Right ventricle myocardium inferior (tissue), 1 donor: ENCODE measurements around the gene EIF4EBP2. TPM values are rescaled to one million over a fixed set of nuclear protein-coding genes. Genes with fewer than 3 reads are reported as not detected.

Experiments
- ATAC-seq: fragments of 200-7000 bp; cut with Tn5 transposase; one replicate; pipeline ENCODE4 v1.9.1; 2020; ENCODE audit warnings: mild to moderate bottlenecking, moderate library complexity
- DNase-seq: peaks from one replicate; pipeline ENCODE4 v3.0.0; 2021; ENCODE audit errors: missing footprints
- intact Hi-C: fragments of 100-400 bp; cut with DNase I; formaldehyde crosslinking; loops from one replicate; pipeline ENCODE4 v1.11.0; 2022
- total RNA-seq: library from RNA; stranded (reverse); fragmentation: NEBNext Ultra II Directional; extraction: Animal tissue kit (Norgen Biotek cat#: 25700); gene quantifications from one replicate; pipeline ENCODE4 v1.2.1, GENCODE V29; 2021
- donor health status: DM: no; HTN: yes; CAD: no; lungs with severe emphysema.

The EIF4EBP2 gene
- total RNA-seq, 1 donor from 2014 or later: 91.6 TPM

GRCh38 chr10:70418229-70418628, 14.3 kb downstream of the EIF4EBP2 start:
- intact Hi-C loops: no loop called here
- ATAC-seq: no peak
- no peak for DNase-seq

- DNase-seq (no peak), ATAC-seq (no peak)
- intact Hi-C loops: no loop called here
These were observed 14.8 kb downstream of the EIF4EBP2 start for GRCh38 chr10:70418713-70419112.

- ATAC-seq: no peak
- DNase-seq: no peak
- intact Hi-C loops: no loop called here
These were observed 20.4 kb downstream of the EIF4EBP2 start for GRCh38 chr10:70424320-70424719.

- DNase-seq (no peak), ATAC-seq (no peak)
- intact Hi-C loops: no loop called here
These were observed 21.2 kb downstream of the EIF4EBP2 start for GRCh38 chr10:70425096-70425495.

- intact Hi-C loops: no loop called here
- no peak for DNase-seq
These were observed 22.9 kb downstream of the EIF4EBP2 start for GRCh38 chr10:70426823-70427222.

GRCh38 chr10:70430493-70431445, 26.8 kb downstream of the EIF4EBP2 start:
- intact Hi-C loops: loop anchor here (2.0 kb wide), 1 partner anchor 28 kb away; no protein-coding TSS in a partner anchor
- DNase-seq: no peak
- peak; percentile 86 for ATAC-seq

More at GRCh38 chr10:70426823-70427222, 22.9 kb downstream of the EIF4EBP2 start:
- no peak for ATAC-seq

GRCh38 chr10:70432101-70432500, 28.2 kb downstream of the EIF4EBP2 start:
- peak; percentile 58 for ATAC-seq
- DNase-seq: peak; percentile 79
- intact Hi-C loops: loop anchor here (2.0 kb wide), 1 partner anchor 27 kb away; the partner anchor contains the start of gene EIF4EBP2

GRCh38 chr10:70432561-70433263, 28.8 kb downstream of the EIF4EBP2 start:
- ATAC-seq: no peak
- intact Hi-C loops: loop anchor here (2.0 kb wide), 1 partner anchor 28 kb away; the partner anchor contains the start of gene EIF4EBP2
- DNase-seq: no peak

GRCh38 chr10:70433581-70434280, 29.8 kb downstream of the EIF4EBP2 start:
- ATAC-seq (peak; percentile 35), DNase-seq (no peak)
- intact Hi-C loops: loop anchor here (2.0 kb wide), 1 partner anchor 29 kb away; the partner anchor contains the start of gene EIF4EBP2

GRCh38 chr10:70435241-70436085, 31.5 kb downstream of the EIF4EBP2 start:
- intact Hi-C loops: no loop called here
- ATAC-seq: no peak
- DNase-seq: no peak

- ATAC-seq (no peak), DNase-seq (no peak)
- intact Hi-C loops: no loop called here
These were observed 33.8 kb downstream of the EIF4EBP2 start for GRCh38 chr10:70437721-70438120.

GRCh38 chr10:70440296-70441160, 36.6 kb downstream of the EIF4EBP2 start:
- intact Hi-C loops: no loop called here
- DNase-seq: peak; percentile 57
- no peak for ATAC-seq

- no peak for ATAC-seq
- intact Hi-C loops: no loop called here
- DNase-seq: no peak
These were observed 37.4 kb downstream of the EIF4EBP2 start, which contains the start of gene NODAL for GRCh38 chr10:70441161-70441894. Gene NODAL (minus strand): TSS chr10:70441681. CDS start chr10:70441667, 14 bp downstream.

GRCh38 chr10:70441895-70442309, 38.0 kb downstream of the EIF4EBP2 start:
- ATAC-seq: no peak
- peak; percentile 41 for DNase-seq
- intact Hi-C loops: no loop called here

GRCh38 chr10:70442332-70442988, 38.5 kb downstream of the EIF4EBP2 start:
- DNase-seq: no peak
- no peak for ATAC-seq
- intact Hi-C loops: no loop called here

- intact Hi-C loops: no loop called here
- DNase-seq (no peak), ATAC-seq (no peak)
These were observed 40.8 kb downstream of the EIF4EBP2 start for GRCh38 chr10:70444744-70445143.
